ENCODE data around the gene SLC25A30.
"Not testable (repeated sequence)": the region's sequence is repeated elsewhere in the genome, so short reads cannot be mapped to it uniquely, and the experiment has no call there.

The SLC25A30 gene

GRCh38 chr13:45433381-45433790 lies 15.2 kb upstream of the SLC25A30 start:
- Histone ChIP-seq H3K4me1 (no peaks in the 10 kb centered on the region), H3K4me3 (ENCODE audit: low read depth, low read length) (no peak overlapping the region), H3K9ac (no peak overlapping the region), H3K9me3 (ENCODE audit: control insufficient read depth, low read length) (no peaks in the 10 kb centered on the region), H3K27me3 (ENCODE audit: control insufficient read depth, insufficient read depth, low read length) (no peaks in the 10 kb centered on the region), H3K36me3 (ENCODE audit: control insufficient read depth, insufficient read depth, low read length) (no peaks in the 10 kb centered on the region), H3K4me2 (ENCODE audit: low read length) (no peak overlapping the region), H2AFZ (no peak overlapping the region), H3K27ac (no peak overlapping the region), H3K79me2 (no peaks in the 10 kb centered on the region)
- TF ChIP-seq CTCF (IDR thresholded peaks at IDR 0.05) = no peak

GRCh38 chr13:45432737-45433380 lies 14.7 kb upstream of the SLC25A30 start:
- Histone ChIP-seq H3K9ac (no peak overlapping the region), H3K27ac (no peak overlapping the region), H3K4me1 (no peaks in the 10 kb centered on the region), H3K9me3 (ENCODE audit: control insufficient read depth, low read length) (no peaks in the 10 kb centered on the region), H2AFZ (no peak overlapping the region), H3K36me3 (ENCODE audit: control insufficient read depth, insufficient read depth, low read length) (no peaks in the 10 kb centered on the region), H3K4me3 (ENCODE audit: low read depth, low read length) (no peak overlapping the region), H3K27me3 (ENCODE audit: control insufficient read depth, insufficient read depth, low read length) (no peaks in the 10 kb centered on the region), H3K4me2 (ENCODE audit: low read length) (no peak overlapping the region), H3K79me2 (no peaks in the 10 kb centered on the region)
- TF ChIP-seq CTCF (IDR thresholded peaks at IDR 0.05) = no peak

- not testable (repeated sequence) for H3K4me2 ChIP-seq (ENCODE audit: low read length); H3K4me1 ChIP-seq; H3K27me3 ChIP-seq (ENCODE audit: control insufficient read depth, insufficient read depth, low read length); H3K27ac ChIP-seq; H2AFZ ChIP-seq; H3K79me2 ChIP-seq; H3K4me3 ChIP-seq (ENCODE audit: low read depth, low read length); H3K9me3 ChIP-seq (ENCODE audit: control insufficient read depth, low read length); H3K36me3 ChIP-seq (ENCODE audit: control insufficient read depth, insufficient read depth, low read length); H3K9ac ChIP-seq
These were observed 8.1 kb upstream of the SLC25A30 start for GRCh38 chr13:45426056-45426841.

GRCh38 chr13:45422731-45423292 lies 4.6 kb upstream of the SLC25A30 start:
- Histone ChIP-seq H3K27ac (no peak overlapping the region), H3K79me2 (no peaks in the 10 kb centered on the region), H3K4me2 (ENCODE audit: low read length) (no peak overlapping the region), H3K9ac (no peak overlapping the region), H3K4me3 (ENCODE audit: low read depth, low read length) (no peak overlapping the region), H3K27me3 (ENCODE audit: control insufficient read depth, insufficient read depth, low read length) (no peaks in the 10 kb centered on the region), H2AFZ (no peak overlapping the region), H3K36me3 (ENCODE audit: control insufficient read depth, insufficient read depth, low read length) (no peaks in the 10 kb centered on the region), H3K4me1 (no peaks in the 10 kb centered on the region), H3K9me3 (ENCODE audit: control insufficient read depth, low read length) (no peaks in the 10 kb centered on the region)
- no peak for TF ChIP-seq CTCF (IDR thresholded peaks at IDR 0.05)

GRCh38 chr13:45419945-45420344 lies 1.8 kb upstream of the SLC25A30 start:
- no peak overlapping the region for H3K9ac ChIP-seq
- no peak overlapping the region for H2AFZ ChIP-seq
- H3K9me3 ChIP-seq (ENCODE audit: control insufficient read depth, low read length) = no peaks in the 10 kb centered on the region
- H3K36me3 ChIP-seq (ENCODE audit: control insufficient read depth, insufficient read depth, low read length) = no peaks in the 10 kb centered on the region
- H3K4me3 ChIP-seq (ENCODE audit: low read depth, low read length) = no peak overlapping the region
- no peaks in the 10 kb centered on the region for H3K4me1 ChIP-seq
- H3K27ac ChIP-seq = no peak overlapping the region
- no peaks in the 10 kb centered on the region for H3K79me2 ChIP-seq
- no peak overlapping the region for H3K4me2 ChIP-seq (ENCODE audit: low read length)
- no peaks in the 10 kb centered on the region for H3K27me3 ChIP-seq (ENCODE audit: control insufficient read depth, insufficient read depth, low read length)
- TF ChIP-seq CTCF (IDR thresholded peaks at IDR 0.05) = no peak

- not testable (repeated sequence) for H3K79me2 ChIP-seq; H3K4me1 ChIP-seq; H3K9ac ChIP-seq; H3K27ac ChIP-seq; H3K36me3 ChIP-seq (ENCODE audit: control insufficient read depth, insufficient read depth, low read length); H3K4me3 ChIP-seq (ENCODE audit: low read depth, low read length); H2AFZ ChIP-seq; H3K27me3 ChIP-seq (ENCODE audit: control insufficient read depth, insufficient read depth, low read length); H3K4me2 ChIP-seq (ENCODE audit: low read length); H3K9me3 ChIP-seq (ENCODE audit: control insufficient read depth, low read length)
These were observed 1.2 kb upstream of the SLC25A30 start for GRCh38 chr13:45419389-45419788.

All from parathyroid adenoma (tissue), 2 donors.